HG02571 (cell line): ENCODE results near the gene PCDHGB6.
"Not testable (repeated sequence)": the region's sequence is repeated elsewhere in the genome, so short reads cannot be mapped to it uniquely, and the experiment has no call there.

Experiments used
- ATAC-seq: cut with Tn5 transposase; IDR thresholded peaks from one replicate; pipeline ENCODE4 v1.9.1; 2021; ENCODE audit warnings: mild to moderate bottlenecking, moderate library complexity; ENCODE audit not compliant: unreplicated experiment

Gene PCDHGB6

GRCh38 chr5:141388661-141389060 is 19.2 kb upstream of the PCDHGB6 start:
- no peak for ATAC-seq

DNA sequence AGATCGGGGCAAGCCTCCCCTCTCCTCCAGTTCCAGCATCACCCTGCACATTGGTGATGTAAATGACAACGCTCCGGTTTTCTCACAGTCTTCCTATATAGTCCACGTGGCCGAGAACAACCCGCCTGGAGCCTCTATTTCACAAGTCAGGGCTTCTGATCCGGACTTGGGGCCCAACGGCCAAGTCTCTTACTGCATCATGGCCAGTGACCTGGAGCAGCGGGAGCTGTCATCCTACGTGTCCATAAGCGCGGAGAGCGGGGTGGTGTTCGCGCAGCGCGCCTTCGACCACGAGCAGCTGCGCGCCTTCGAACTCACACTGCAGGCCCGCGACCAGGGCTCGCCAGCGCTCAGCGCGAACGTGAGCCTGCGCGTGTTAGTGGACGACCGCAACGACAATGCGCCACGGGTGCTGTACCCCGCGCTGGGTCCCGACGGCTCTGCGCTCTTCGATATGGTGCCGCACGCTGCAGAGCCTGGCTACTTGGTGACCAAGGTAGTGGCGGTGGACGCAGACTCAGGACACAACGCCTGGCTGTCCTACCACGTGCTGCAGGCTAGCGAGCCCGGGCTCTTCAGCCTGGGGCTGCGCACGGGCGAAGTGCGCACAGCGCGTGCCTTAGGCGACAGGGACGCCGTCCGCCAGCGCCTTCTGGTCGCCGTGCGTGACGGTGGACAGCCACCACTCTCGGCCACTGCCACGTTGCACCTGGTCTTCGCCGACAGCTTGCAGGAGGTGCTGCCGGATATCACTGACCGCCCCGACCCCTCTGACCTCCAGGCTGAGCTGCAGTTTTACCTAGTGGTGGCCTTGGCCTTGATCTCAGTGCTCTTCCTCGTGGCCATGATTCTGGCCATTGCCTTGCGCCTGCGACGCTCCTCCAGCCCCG is 18.4 kb upstream of the PCDHGB6 start:
- ATAC-seq: no peak

DNA sequence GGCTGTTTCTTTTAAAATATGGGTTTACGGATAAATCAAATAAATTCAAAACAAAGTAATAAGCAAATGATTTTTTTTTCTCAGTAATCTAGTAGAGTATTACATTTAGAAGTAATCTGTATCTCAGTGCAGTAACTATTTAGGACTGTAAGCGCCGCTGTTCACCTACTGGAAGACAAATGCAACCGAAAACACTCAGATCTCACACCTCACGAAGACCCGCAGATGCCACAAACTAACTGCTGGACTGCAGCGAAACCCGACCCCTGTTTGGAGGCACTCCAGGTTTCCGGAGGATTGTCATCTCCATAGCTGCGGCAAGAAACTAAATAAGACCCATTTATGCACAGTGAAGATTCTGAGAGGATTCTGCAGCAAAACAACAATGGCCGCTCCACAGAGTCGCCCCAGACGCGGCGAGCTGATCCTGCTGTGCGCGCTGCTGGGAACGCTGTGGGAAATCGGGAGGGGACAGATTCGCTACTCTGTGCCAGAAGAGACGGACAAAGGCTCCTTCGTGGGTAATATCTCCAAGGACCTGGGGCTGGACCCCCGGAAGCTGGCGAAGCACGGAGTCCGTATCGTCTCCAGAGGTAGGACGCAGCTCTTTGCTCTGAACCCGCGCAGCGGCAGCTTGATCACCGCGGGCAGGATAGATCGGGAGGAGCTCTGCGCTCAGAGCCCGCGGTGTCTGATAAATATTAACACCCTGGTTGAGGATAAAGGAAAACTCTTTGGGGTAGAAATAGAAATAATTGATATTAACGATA is 15.2 kb upstream of the PCDHGB6 start, which contains the start of gene PCDHGA8:
PCDHGA8 (plus strand) TSS at position 205 of the 770 bp plus-strand sequence; CDS start at position 386, 181 bp downstream.
- no peak for ATAC-seq

- no peak for ATAC-seq
Observed at GRCh38 chr5:141393267-141393666, 14.6 kb upstream of the PCDHGB6 start.

GRCh38 chr5:141394401-141395187 is 13.2 kb upstream of the PCDHGB6 start:
- not testable (repeated sequence) for ATAC-seq

GRCh38 chr5:141397756-141398551 is 9.9 kb upstream of the PCDHGB6 start, which contains the start of gene PCDHGB5:
Gene PCDHGB5, plus strand, starts transcription at chr5:141397947. Its CDS starts 181 bp downstream, at chr5:141398128.
- ATAC-seq: not testable (repeated sequence)

DNA sequence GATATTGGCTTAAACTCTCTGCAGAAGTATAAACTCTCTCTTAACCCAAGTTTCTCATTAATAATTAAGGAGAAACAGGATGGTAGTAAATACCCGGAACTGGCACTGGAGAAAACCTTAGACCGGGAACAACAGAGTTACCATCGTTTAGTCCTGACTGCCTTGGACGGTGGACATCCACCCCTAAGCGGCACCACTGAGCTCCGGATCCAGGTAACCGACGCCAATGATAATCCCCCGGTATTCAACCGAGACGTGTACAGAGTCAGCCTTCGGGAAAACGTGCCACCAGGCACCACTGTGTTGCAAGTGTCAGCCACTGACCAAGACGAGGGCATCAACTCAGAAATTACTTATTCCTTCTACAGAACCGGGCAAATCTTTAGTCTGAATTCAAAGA is 9.2 kb upstream of the PCDHGB6 start:
- ATAC-seq: no peak

- no peak for ATAC-seq
Observed at GRCh38 chr5:141399555-141400258, 8.1 kb upstream of the PCDHGB6 start.

- no peak for ATAC-seq
Observed at GRCh38 chr5:141402553-141403243, 5.1 kb upstream of the PCDHGB6 start, which contains the start of gene PCDHGA9. Gene PCDHGA9, plus strand, starts transcription at chr5:141402778. Its CDS starts 175 bp downstream, at chr5:141402953.

DNA sequence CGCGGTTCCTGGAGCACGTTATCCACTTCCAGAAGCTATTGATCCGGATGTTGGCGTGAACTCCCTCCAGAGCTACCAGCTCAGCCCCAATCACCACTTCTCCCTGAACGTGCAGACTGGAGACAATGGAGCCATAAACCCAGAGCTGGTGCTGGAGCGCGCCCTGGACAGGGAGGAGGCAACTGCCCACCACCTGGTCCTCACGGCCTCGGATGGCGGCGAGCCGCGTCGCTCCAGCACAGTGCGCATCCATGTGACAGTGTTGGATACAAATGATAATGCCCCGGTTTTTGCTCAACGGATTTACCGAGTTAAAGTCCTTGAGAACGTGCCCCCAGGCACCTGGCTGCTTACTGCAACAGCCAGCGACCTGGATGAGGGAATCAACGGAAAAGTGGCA is 4.4 kb upstream of the PCDHGB6 start:
- ATAC-seq: no peak

- no peak for ATAC-seq
Observed at GRCh38 chr5:141409598-141410306, 1.9 kb downstream of the PCDHGB6 start.

DNA sequence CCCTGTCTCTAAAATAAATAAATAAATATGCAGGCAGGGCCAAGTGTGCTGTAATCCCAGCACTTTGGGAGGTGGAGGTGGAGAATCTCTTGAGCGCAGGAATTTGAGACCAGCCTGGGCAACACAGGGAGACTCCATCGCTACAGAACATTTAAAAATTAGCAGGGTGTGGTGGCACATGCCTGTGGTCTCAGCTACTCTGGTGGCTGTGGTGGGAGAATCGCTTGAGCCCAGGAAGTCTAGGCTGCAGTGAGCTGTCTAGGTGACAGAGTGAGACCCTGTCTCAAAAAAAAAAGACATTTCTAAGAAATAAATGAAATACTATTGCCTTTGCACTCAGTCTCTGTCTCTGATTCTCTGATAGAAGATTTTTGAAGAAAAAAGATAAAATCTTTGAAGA is 3.8 kb downstream of the PCDHGB6 start:
- ATAC-seq: no peak

- ATAC-seq: peak; percentile 78
Observed at GRCh38 chr5:141412854-141413539, 5.2 kb downstream of the PCDHGB6 start, which contains the start of gene PCDHGA10. Gene PCDHGA10, plus strand, starts transcription at chr5:141412987. Its CDS starts 189 bp downstream, at chr5:141413176.

DNA sequence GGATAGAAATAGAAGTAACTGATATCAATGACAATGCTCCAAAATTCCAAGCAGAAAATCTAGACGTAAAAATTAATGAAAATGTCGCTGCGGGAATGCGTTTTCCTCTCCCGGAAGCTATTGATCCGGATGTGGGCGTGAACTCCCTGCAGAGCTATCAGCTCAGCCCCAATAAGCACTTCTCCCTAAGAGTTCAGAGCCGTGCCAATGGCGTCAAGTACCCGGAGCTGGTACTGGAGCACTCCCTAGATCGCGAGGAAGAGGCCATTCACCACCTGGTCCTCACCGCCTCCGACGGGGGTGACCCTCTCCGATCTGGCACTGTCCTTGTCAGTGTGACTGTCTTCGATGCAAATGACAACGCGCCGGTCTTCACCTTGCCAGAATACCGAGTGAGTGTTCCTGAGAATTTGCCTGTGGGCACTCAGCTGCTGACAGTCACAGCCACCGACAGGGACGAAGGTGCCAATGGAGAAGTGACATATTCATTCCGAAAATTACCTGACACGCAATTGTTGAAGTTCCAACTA is 5.8 kb downstream of the PCDHGB6 start:
- ATAC-seq: no peak

- not testable (repeated sequence) for ATAC-seq
Observed at GRCh38 chr5:141414548-141415274, 6.9 kb downstream of the PCDHGB6 start.

DNA sequence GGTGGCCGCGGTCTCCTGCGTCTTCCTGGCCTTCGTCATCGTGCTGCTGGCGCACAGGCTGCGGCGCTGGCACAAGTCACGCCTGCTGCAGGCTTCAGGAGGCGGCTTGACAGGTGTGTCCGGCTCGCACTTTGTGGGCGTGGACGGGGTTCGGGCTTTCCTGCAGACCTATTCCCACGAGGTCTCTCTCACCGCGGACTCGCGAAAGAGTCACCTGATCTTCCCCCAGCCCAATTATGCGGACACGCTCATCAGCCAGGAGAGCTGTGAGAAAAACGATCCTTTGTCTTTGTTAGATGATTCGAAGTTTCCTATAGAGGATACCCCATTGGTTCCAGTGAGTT is 7.4 kb downstream of the PCDHGB6 start:
- not testable (repeated sequence) for ATAC-seq
